Measurements from ENCODE around the gene SGPP1.
"Not testable (repeated sequence)": the region's sequence is repeated elsewhere in the genome, so short reads cannot be mapped to it uniquely, and the experiment has no call there.

Gene SGPP1

DNA sequence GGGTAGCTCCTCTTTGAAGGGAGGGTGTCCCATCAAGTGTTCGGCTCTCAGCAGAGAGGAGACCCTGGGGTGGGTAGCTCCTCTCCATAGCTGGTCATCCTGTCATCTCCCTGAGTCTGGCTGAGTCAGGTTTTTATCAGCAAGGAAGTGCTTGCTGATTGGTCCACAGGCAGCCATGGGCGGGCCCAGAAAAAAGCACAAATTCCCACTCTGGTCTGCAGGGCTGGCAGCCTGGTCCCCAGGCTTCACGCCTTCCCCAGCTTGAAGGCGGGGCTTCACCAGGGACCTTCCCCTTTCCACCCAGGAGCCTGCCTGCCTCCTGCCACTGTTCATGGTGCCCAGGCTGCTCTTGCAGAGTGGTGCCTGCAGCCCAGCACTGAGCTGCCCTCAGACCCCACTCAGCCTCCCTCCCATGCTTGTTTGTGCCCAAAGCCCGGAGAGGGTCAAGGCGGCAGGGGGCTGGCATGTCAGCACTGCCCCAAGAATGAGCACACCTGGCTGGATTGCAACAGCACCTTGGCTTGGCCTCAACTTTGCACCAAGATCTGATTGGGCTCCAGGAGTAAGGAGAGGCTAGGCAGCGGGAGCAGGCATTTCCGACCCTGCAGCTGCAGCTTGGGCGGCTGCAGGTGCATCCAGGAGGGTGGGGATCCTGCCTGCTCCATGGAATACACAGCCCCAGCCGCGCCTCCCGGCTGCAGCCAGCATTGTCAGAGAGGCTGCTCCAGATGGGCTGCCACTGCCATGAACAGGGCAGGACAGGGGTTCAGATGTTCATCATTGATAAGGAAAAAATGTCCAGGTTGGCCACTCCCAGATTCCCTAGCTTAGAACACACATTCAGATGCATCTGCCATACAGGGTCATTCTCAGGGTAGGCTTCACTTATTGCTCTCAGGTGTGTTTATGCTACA, 64.2 kb downstream of the SGPP1 start:
- peaks cover 16% of the 10 kb centered on the region for H3K9me3 ChIP-seq
- no peaks in the 10 kb centered on the region; the same call in 1 of the 2 replicates for H3K36me3 ChIP-seq
- no peak overlapping the region for H3K4me3 ChIP-seq
- no peak overlapping the region for H3K9ac ChIP-seq
- no peak for TF ChIP-seq Cebpa-rat (IDR thresholded peaks at IDR 0.05)
- H3K27ac ChIP-seq = no peak overlapping the region
- H4K20me1 ChIP-seq = no peaks in the 10 kb centered on the region
- no peaks in the 10 kb centered on the region for H3K27me3 ChIP-seq
- no peaks in the 10 kb centered on the region for H3K4me1 ChIP-seq
- no peak overlapping the region for H3K4me2 ChIP-seq

DNA sequence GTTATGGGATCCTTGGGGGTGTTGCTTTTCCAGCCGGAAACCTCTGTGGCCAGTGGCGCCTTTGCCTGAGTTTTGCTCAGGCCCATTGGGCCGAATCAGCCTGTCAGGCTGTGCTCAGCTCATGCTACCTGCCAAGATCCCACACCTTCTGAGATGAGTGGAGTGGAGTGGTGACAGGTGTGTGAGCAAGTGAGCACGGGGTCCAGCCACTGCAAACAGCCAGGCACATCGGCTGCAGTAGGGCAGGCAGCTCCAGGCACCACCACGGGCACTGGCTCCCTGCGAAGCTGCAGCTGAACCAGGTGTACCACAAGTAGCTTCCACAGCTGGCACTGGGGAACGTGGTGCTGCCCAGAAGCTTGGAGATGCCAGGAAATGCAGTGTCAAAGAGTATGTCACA, 65.1 kb downstream of the SGPP1 start:
- Histone ChIP-seq H3K9ac (no peak overlapping the region), H3K9me3 (peaks cover 16% of the 10 kb centered on the region), H3K27ac (no peak overlapping the region), H4K20me1 (no peaks in the 10 kb centered on the region), H3K4me3 (no peak overlapping the region), H3K4me2 (no peak overlapping the region), H3K36me3 (no peaks in the 10 kb centered on the region; the same call in 1 of the 2 replicates), H3K4me1 (no peaks in the 10 kb centered on the region), H3K27me3 (no peaks in the 10 kb centered on the region)
- no peak for TF ChIP-seq Cebpa-rat (IDR thresholded peaks at IDR 0.05)

DNA sequence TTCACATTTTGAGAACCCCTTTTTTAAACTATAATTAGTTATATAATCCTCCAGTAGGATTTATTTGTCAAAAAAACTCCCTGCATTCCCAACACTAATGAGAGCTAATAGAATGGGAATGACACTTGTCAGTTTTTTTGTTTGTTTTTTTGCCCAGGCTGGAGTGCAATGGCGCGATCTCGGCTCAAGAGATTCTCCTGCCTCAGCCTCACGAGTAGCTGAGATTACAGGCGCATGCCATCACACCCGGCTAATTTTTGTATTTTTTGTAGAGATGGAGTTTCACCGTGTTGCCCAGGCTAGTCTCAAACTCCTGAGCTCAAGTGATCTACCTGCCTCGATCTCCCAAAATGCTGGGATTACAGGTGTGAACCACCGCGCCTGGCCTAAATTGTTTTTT, 66.0 kb downstream of the SGPP1 start:
- H3K4me2 ChIP-seq, H3K27ac ChIP-seq, H3K9ac ChIP-seq, H3K27me3 ChIP-seq, H3K36me3 ChIP-seq, H3K4me3 ChIP-seq, H3K4me1 ChIP-seq, H4K20me1 ChIP-seq: not testable (repeated sequence)
- peaks cover 16% of the 10 kb centered on the region for H3K9me3 ChIP-seq

DNA sequence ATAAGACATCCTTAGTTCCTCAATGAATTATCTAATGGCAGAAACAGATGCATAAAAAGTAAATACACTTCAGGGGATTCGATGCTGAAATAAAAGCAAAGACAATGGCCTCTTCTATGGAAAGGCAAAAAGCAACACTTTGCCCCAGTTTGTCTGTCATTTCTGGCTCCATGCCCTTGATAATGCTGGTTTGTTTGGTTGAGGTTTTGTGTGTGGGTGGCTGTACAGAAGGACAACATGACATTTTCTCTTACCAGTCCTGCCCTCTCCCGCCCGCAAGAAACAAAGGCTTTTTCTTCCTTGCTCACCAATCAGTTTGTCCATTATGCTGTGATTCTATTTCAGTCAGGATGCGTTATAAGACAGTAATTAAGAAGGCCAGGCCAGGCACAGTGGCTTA, 68.1 kb downstream of the SGPP1 start:
- H3K9ac ChIP-seq = no peak overlapping the region
- no peak overlapping the region for H3K27ac ChIP-seq
- peaks cover 10% of the 10 kb centered on the region; the same call in 1 of the 2 replicates for H3K4me1 ChIP-seq
- no peak for TF ChIP-seq Cebpa-rat (IDR thresholded peaks at IDR 0.05)
- H3K4me3 ChIP-seq = no peak overlapping the region
- no peaks in the 10 kb centered on the region; the same call in 1 of the 2 replicates for H3K36me3 ChIP-seq
- peaks cover 16% of the 10 kb centered on the region for H3K9me3 ChIP-seq
- no peaks in the 10 kb centered on the region for H4K20me1 ChIP-seq
- no peaks in the 10 kb centered on the region for H3K27me3 ChIP-seq
- no peak overlapping the region for H3K4me2 ChIP-seq

DNA sequence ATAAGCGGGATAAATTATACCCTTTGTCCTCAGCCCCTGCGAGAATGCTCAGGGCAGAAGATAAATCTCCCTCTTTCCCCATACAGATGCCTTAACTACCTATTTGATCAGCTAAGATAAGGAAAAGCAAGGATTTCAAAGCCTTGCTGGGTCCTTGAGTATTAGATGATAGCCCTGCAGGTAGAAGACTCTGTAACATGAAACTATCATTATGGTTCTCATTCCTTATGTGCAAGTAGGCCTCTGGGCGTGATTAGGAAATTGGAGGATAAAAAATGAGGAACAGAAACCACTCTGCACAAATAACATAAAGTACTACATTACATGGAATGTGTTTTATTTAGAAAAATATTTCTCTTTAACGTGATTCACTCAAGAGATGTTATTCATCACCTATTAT, 71.7 kb downstream of the SGPP1 start:
- Histone ChIP-seq H3K27ac (no peak overlapping the region), H3K4me1 (peaks cover 10% of the 10 kb centered on the region; the same call in 1 of the 2 replicates), H3K4me2 (no peak overlapping the region), H4K20me1 (no peaks in the 10 kb centered on the region), H3K9ac (no peak overlapping the region), H3K4me3 (no peak overlapping the region), H3K9me3 (no peaks in the 10 kb centered on the region), H3K36me3 (0 out of 2 replicates have a peak, but pooled peaks cover 6% of the 10 kb centered on the region), H3K27me3 (no peaks in the 10 kb centered on the region)
- no peak for TF ChIP-seq Cebpa-rat (IDR thresholded peaks at IDR 0.05)

DNA sequence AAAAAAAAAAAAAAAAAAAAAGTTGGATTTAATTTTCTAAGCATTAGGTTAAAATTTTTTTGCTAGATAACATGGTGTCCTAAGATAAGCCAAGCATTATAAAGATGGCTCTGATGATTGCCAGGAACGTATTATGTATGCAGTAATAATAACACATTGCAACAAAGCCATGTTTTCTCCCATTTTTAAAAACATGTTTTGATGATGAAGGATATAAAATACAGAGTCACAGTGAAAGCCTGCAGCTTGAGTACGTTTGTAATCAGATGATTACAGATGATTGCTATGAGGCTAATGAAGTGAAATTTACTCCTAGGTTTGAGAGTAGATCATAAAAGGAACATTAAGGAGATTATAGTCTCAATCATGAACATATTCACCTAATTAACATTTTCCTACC, 72.9 kb downstream of the SGPP1 start:
- peaks cover 10% of the 10 kb centered on the region; the same call in 1 of the 2 replicates for H3K4me1 ChIP-seq
- H3K27me3 ChIP-seq = no peaks in the 10 kb centered on the region
- H4K20me1 ChIP-seq = no peaks in the 10 kb centered on the region
- no peaks in the 10 kb centered on the region for H3K9me3 ChIP-seq
- TF ChIP-seq Cebpa-rat (IDR thresholded peaks at IDR 0.05) = no peak
- 0 out of 2 replicates have a peak, but pooled peaks cover 6% of the 10 kb centered on the region for H3K36me3 ChIP-seq
- H3K4me2 ChIP-seq = no peak overlapping the region
- H3K4me3 ChIP-seq = no peak overlapping the region
- H3K9ac ChIP-seq = no peak overlapping the region
- H3K27ac ChIP-seq = no peak overlapping the region

DNA sequence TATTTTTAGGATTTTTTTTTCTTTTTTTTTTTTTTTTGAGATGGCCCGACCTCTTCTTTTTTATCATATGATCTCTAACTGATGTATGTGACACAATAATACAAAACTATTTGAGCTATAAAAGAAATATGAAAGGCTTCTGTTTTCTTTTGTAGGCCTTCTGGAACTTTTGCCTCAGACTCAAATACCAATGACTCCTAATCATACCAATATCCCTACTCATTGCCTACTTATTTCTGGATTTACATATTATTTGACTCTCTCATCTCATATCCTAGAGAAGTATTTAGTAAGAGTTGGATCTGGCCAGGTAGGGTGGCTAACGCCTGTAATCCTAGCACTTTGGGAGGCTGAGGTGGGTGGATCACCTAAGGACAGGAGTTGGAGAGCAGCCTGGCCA, 73.5 kb downstream of the SGPP1 start:
- H3K4me3 ChIP-seq = no peak overlapping the region
- H4K20me1 ChIP-seq = no peaks in the 10 kb centered on the region
- no peak for TF ChIP-seq Cebpa-rat (IDR thresholded peaks at IDR 0.05)

DNA sequence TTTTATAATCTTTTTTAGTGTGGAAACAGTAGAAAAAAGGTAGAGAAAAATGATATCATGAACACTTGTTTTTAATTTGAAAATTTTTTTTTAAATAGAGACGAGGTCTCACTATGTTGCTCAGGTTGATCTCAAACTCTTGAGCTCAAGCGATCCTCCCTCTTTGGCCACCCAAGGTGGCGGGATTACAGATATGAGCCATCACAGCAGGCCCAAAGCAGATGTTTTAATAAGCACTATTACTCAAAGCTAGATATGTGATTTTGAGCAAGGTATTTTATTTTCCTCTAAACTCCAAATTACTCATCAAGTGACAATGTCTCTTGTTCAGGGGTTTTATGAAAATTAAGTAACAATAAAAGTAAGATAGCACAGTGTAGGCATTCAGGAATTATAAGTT, 75.5 kb downstream of the SGPP1 start:
- Histone ChIP-seq H3K27ac (no peak overlapping the region), H3K9me3 (no peaks in the 10 kb centered on the region), H3K9ac (no peak overlapping the region), H3K4me2 (no peak overlapping the region), H3K4me3 (no peak overlapping the region), H4K20me1 (no peaks in the 10 kb centered on the region), H3K4me1 (peaks cover 10% of the 10 kb centered on the region; the same call in 1 of the 2 replicates), H3K27me3 (no peaks in the 10 kb centered on the region), H3K36me3 (0 out of 2 replicates have a peak, but pooled peaks cover 6% of the 10 kb centered on the region)
- no peak for TF ChIP-seq Cebpa-rat (IDR thresholded peaks at IDR 0.05)

More for the DNA sequence above, 73.5 kb downstream of the SGPP1 start:
- Histone ChIP-seq H3K9ac (no peak overlapping the region), H3K27me3 (no peaks in the 10 kb centered on the region), H3K9me3 (no peaks in the 10 kb centered on the region), H3K4me1 (peaks cover 10% of the 10 kb centered on the region; the same call in 1 of the 2 replicates), H3K27ac (no peak overlapping the region), H3K36me3 (0 out of 2 replicates have a peak, but pooled peaks cover 6% of the 10 kb centered on the region), H3K4me2 (no peak overlapping the region)

DNA sequence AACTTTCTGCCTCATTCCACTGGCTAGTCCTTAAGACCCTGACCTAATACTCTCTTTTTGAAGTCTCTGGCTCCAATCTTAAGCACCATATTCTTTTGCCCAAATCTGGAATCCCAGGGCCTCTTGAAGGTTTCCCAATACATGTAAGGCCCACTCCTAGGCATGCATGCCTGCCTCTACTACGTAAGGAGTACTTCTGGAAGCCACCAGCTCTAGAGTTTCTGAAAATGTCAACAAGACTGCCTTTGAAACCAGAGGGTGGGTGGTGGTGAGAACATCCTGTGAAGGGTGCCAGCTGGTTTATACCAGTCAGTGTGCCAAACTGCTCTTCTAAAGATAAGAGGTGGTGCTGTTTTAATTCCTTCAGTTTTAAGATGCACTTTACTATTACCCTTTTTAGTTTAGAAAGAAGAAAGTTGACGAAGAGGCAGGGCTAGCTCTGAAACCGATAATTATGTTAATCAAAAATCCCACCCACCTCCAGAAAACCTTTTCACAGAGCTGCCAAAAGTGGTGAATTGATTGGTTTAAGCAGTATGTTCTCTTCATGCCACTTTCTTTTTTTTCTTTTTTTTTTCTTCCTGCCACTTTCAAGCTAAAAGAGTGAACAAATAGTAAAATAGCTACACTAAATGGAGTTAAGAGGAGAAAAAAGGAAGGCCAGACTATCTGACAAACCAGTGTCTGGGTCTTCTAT, 77.5 kb downstream of the SGPP1 start:
- Histone ChIP-seq H3K4me2 (no peak overlapping the region), H4K20me1 (no peaks in the 10 kb centered on the region), H3K4me1 (no peaks in the 10 kb centered on the region), H3K27ac (no peak overlapping the region), H3K9me3 (no peaks in the 10 kb centered on the region), H3K9ac (no peak overlapping the region), H3K4me3 (no peak overlapping the region), H3K27me3 (no peaks in the 10 kb centered on the region), H3K36me3 (0 out of 2 replicates have a peak, but pooled peaks cover 6% of the 10 kb centered on the region)
- TF ChIP-seq Cebpa-rat (IDR thresholded peaks at IDR 0.05) = no peak

Data from BLaER1 (cell line).